ENCODE data around the gene TOMM20.

The TOMM20 gene

GRCh38 chr1:235079443-235080296 lies 49.0 kb downstream of the TOMM20 start:
- H3K36me3 ChIP-seq (ENCODE audit: control insufficient read depth, insufficient read depth, low read length), result no peaks in the 10 kb centered on the region
- H3K4me1 ChIP-seq, result peaks cover 12% of the 10 kb centered on the region
- H2AFZ ChIP-seq, result peak overlapping the region; percentile 54
- H3K27me3 ChIP-seq (ENCODE audit: control insufficient read depth, insufficient read depth, low read length), result no peaks in the 10 kb centered on the region
- H3K79me2 ChIP-seq, result no peaks in the 10 kb centered on the region
- peak; percentile 7 for TF ChIP-seq CTCF (IDR thresholded peaks at IDR 0.05)
- peak overlapping the region; percentile 10 for H3K4me2 ChIP-seq (ENCODE audit: low read length)
- no peak overlapping the region for H3K9ac ChIP-seq
- H3K4me3 ChIP-seq (ENCODE audit: low read depth, low read length), result no peak overlapping the region
- peak overlapping the region; percentile 57 for H3K27ac ChIP-seq
- no peaks in the 10 kb centered on the region for H3K9me3 ChIP-seq (ENCODE audit: control insufficient read depth, low read length)

GRCh38 chr1:235078480-235079381 lies 49.9 kb downstream of the TOMM20 start:
- Histone ChIP-seq H3K36me3 (ENCODE audit: control insufficient read depth, insufficient read depth, low read length) (no peaks in the 10 kb centered on the region), H3K27ac (no peak overlapping the region), H3K79me2 (no peaks in the 10 kb centered on the region), H3K27me3 (ENCODE audit: control insufficient read depth, insufficient read depth, low read length) (no peaks in the 10 kb centered on the region), H3K4me3 (ENCODE audit: low read depth, low read length) (no peak overlapping the region), H3K9ac (no peak overlapping the region), H3K4me1 (peaks cover 12% of the 10 kb centered on the region), H3K9me3 (ENCODE audit: control insufficient read depth, low read length) (no peaks in the 10 kb centered on the region), H3K4me2 (ENCODE audit: low read length) (no peak overlapping the region), H2AFZ (no peak overlapping the region)
- TF ChIP-seq CTCF (IDR thresholded peaks at IDR 0.05), result no peak

GRCh38 chr1:235077571-235078479 lies 50.8 kb downstream of the TOMM20 start:
- H2AFZ ChIP-seq, result no peak overlapping the region
- H3K4me3 ChIP-seq (ENCODE audit: low read depth, low read length), result no peak overlapping the region
- H3K9me3 ChIP-seq (ENCODE audit: control insufficient read depth, low read length), result no peaks in the 10 kb centered on the region
- peak overlapping the region; percentile 36 for H3K27ac ChIP-seq
- H3K79me2 ChIP-seq, result no peaks in the 10 kb centered on the region
- H3K4me2 ChIP-seq (ENCODE audit: low read length), result no peak overlapping the region
- H3K36me3 ChIP-seq (ENCODE audit: control insufficient read depth, insufficient read depth, low read length), result no peaks in the 10 kb centered on the region
- no peak for TF ChIP-seq CTCF (IDR thresholded peaks at IDR 0.05)
- peaks cover 12% of the 10 kb centered on the region for H3K4me1 ChIP-seq
- H3K27me3 ChIP-seq (ENCODE audit: control insufficient read depth, insufficient read depth, low read length), result no peaks in the 10 kb centered on the region
- no peak overlapping the region for H3K9ac ChIP-seq

GRCh38 chr1:235077163-235077540 lies 51.5 kb downstream of the TOMM20 start:
- TF ChIP-seq CTCF (IDR thresholded peaks at IDR 0.05), result no peak
- Histone ChIP-seq H3K27ac (peak overlapping the region; percentile 36), H2AFZ (no peak overlapping the region), H3K36me3 (ENCODE audit: control insufficient read depth, insufficient read depth, low read length) (no peaks in the 10 kb centered on the region), H3K4me3 (ENCODE audit: low read depth, low read length) (no peak overlapping the region), H3K9ac (no peak overlapping the region), H3K4me2 (ENCODE audit: low read length) (no peak overlapping the region), H3K79me2 (no peaks in the 10 kb centered on the region), H3K4me1 (peaks cover 12% of the 10 kb centered on the region), H3K9me3 (ENCODE audit: control insufficient read depth, low read length) (no peaks in the 10 kb centered on the region), H3K27me3 (ENCODE audit: control insufficient read depth, insufficient read depth, low read length) (no peaks in the 10 kb centered on the region)
